Lung microvascular endothelial cell (primary cell): ENCODE measurements around the gene KIF5C. TPM values are rescaled to one million over a fixed set of nuclear protein-coding genes. Genes with fewer than 3 reads are reported as not detected.

Source experiments
- DNase-seq, 2 donors: peaks; one replicate each; pipeline versions ENCODE4 v3.0.0 to v3.0.0-alpha.2; 2010; ENCODE audit warnings: low read depth in 2 of 2
- total RNA-seq: library from RNA; depleted of rRNA; stranded (reverse); fragments of >200 nt; gene quantifications from 2 replicates; pipeline ENCODE4 v1.2.1, GENCODE V29; 2014

Gene KIF5C
- total RNA-seq, 1 donor from 2014 or later, result under 0.01 TPM

GRCh38 chr2:148887350-148888002 lies 12.4 kb downstream of the KIF5C start:
- DNase-seq, result peak in 1 of 2 donors; percentile 1

GRCh38 chr2:148888003-148888501 lies 13.0 kb downstream of the KIF5C start:
- DNase-seq, result no peak

GRCh38 chr2:148888986-148889385 lies 14.0 kb downstream of the KIF5C start:
- DNase-seq, result no peak

GRCh38 chr2:148893906-148894305 lies 18.9 kb downstream of the KIF5C start:
- DNase-seq, result no peak

GRCh38 chr2:148896136-148896535 lies 21.1 kb downstream of the KIF5C start:
- no peak for DNase-seq

- no peak for DNase-seq
Observed at GRCh38 chr2:148899638-148900318, 24.8 kb downstream of the KIF5C start.

GRCh38 chr2:148900350-148900837 lies 25.4 kb downstream of the KIF5C start:
- DNase-seq, result no peak

GRCh38 chr2:148901142-148901541 lies 26.1 kb downstream of the KIF5C start:
- DNase-seq, result no peak

GRCh38 chr2:148902798-148903197 lies 27.8 kb downstream of the KIF5C start:
- no peak for DNase-seq

GRCh38 chr2:148903294-148903693 lies 28.3 kb downstream of the KIF5C start:
- DNase-seq, result no peak

- no peak for DNase-seq
Observed at GRCh38 chr2:148903979-148904378, 29.0 kb downstream of the KIF5C start.

GRCh38 chr2:148906124-148906523 lies 31.1 kb downstream of the KIF5C start:
- peak in 1 of 2 donors; percentile 21 for DNase-seq

- no peak for DNase-seq
Observed at GRCh38 chr2:148907085-148907785, 32.2 kb downstream of the KIF5C start.

- no peak for DNase-seq
Observed at GRCh38 chr2:148909114-148909513, 34.1 kb downstream of the KIF5C start.

GRCh38 chr2:148913061-148913460 lies 38.0 kb downstream of the KIF5C start:
- no peak for DNase-seq

- no peak for DNase-seq
Observed at GRCh38 chr2:148913492-148913891, 38.5 kb downstream of the KIF5C start.

- DNase-seq, result no peak
Observed at GRCh38 chr2:148914463-148914862, 39.4 kb downstream of the KIF5C start.

- DNase-seq, result no peak
Observed at GRCh38 chr2:148917431-148917830, 42.4 kb downstream of the KIF5C start.

- DNase-seq, result no peak
Observed at GRCh38 chr2:148918554-148918953, 43.5 kb downstream of the KIF5C start.

GRCh38 chr2:148920559-148920958 lies 45.5 kb downstream of the KIF5C start:
- no peak for DNase-seq

GRCh38 chr2:148922062-148922461 lies 47.0 kb downstream of the KIF5C start:
- DNase-seq, result no peak

GRCh38 chr2:148922776-148923475 lies 47.9 kb downstream of the KIF5C start:
- no peak for DNase-seq
